Activated CD4-positive, alpha-beta T cell treated with anti-CD3 and anti-CD28 coated beads for 24 hours (primary cell): ENCODE results near the gene MAGEB4.

ENCODE experiments used
- DNase-seq, 2 donors: peaks; one replicate each; pipeline ENCODE4 v3.0.0-alpha.2; 2020; ENCODE audit warnings: low read depth in 2 of 2

The MAGEB4 gene

GRCh38 chrX:30283456-30284200 is 41.8 kb downstream of the MAGEB4 start:
- DNase-seq: no peak
